Panc1 (cell line): ENCODE measurements around the gene FRMPD4. TPM values are rescaled to one million over a fixed set of nuclear protein-coding genes. Genes with fewer than 3 reads are reported as not detected.

Experiments used
- ATAC-seq: fragments of 200-7000 bp; cut with Tn5 transposase; 2 replicates; pipeline ENCODE4 v1.9.1; 2020; ENCODE audit warnings: mild to moderate bottlenecking, moderate library complexity
- BruUV-seq: library from RNA; stranded (reverse); fragments of 400-500 nt; replicated peaks from 2 replicates; lab custom pipeline; 2021; lab: Mats Ljungman, UMichigan
- CTCF ChIA-PET: fragments of 300-600 bp; sonication (Branson Sonifier 250); formaldehyde crosslinking; loops from one replicate; lab custom pipeline; 2022; ENCODE audit warnings: antibody characterized with exemption; lab: Charles Lee
- POLR2A ChIA-PET: fragments of 300-600 bp; sonication (Branson Sonifier 250); formaldehyde crosslinking; loops from one replicate; lab custom pipeline; 2022; ENCODE audit warnings: antibody characterized with exemption; lab: Charles Lee
- DNase-seq: peaks from one replicate; pipeline ENCODE4 v3.0.0-alpha.2; 2010; ENCODE audit warnings: low read depth, low spot score
- H3K27ac ChIP-seq: 2 replicates; pipeline ENCODE4 v1.5.1; 2011; ENCODE audit warnings: mild to moderate bottlenecking, low read length, inconsistent platforms
- H3K27me3 ChIP-seq: fragments of 200-500 bp; sonication (Bioruptor generic); 2 replicates; pipeline ENCODE4 v1.6.0; 2014; ENCODE audit warnings: low read length, inconsistent platforms; ENCODE audit not compliant: control insufficient read depth, insufficient read depth
- H3K36me3 ChIP-seq: fragments of 200-500 bp; sonication (Bioruptor generic); 2 replicates; pipeline ENCODE4 v1.5.1; 2014; ENCODE audit warnings: inconsistent platforms, mild to moderate bottlenecking, low read length, moderate library complexity; ENCODE audit not compliant: control insufficient read depth, insufficient read depth
- H3K4me1 ChIP-seq: 2 replicates; pipeline ENCODE4 v1.5.1; 2011; ENCODE audit warnings: inconsistent platforms, mild to moderate bottlenecking, low read length, moderate library complexity; ENCODE audit not compliant: control insufficient read depth, insufficient read depth
- H3K4me3 ChIP-seq, 2 experiments: 2 replicates each; pipeline ENCODE4 v1.5.1; 2011 to 2012; ENCODE audit warnings: low read depth in 2 of 2, low read length in 2 of 2, mild to moderate bottlenecking in 2 of 2, inconsistent platforms in 1 of 2, moderate library complexity in 1 of 2
- H3K9me3 ChIP-seq: fragments of 200-500 bp; sonication (Bioruptor generic); 2 replicates; pipeline ENCODE4 v1.5.1; 2014; ENCODE audit warnings: low read depth, mild to moderate bottlenecking, inconsistent platforms, low read length, moderate library complexity; ENCODE audit not compliant: control insufficient read depth, insufficient read depth
- CTCF ChIP-seq: fragments of 450-650 bp; IDR thresholded peaks from 2 replicates; pipeline ENCODE4 v1.5.1; 2017; ENCODE audit warnings: mild to moderate bottlenecking
- POLR2AphosphoS5 ChIP-seq: IDR thresholded peaks from 2 replicates; pipeline ENCODE4 v1.6.1; 2012; ENCODE audit warnings: mild to moderate bottlenecking, low read depth, low read length, moderate library complexity
- REST ChIP-seq, 2 experiments: IDR thresholded peaks; 2 replicates each; pipeline ENCODE4 v1.6.1; 2011 to 2012; ENCODE audit warnings: low read depth in 2 of 2, control low read depth in 1 of 2, low read length in 1 of 2, mild to moderate bottlenecking in 1 of 2, moderate library complexity in 1 of 2; ENCODE audit not compliant: insufficient read depth in 1 of 2
- SIN3A ChIP-seq: IDR thresholded peaks from 2 replicates; pipeline ENCODE4 v1.6.1; 2012; ENCODE audit warnings: low read depth, mild to moderate bottlenecking, low read length, moderate library complexity, borderline replicate concordance; ENCODE audit not compliant: insufficient read depth
- TCF7L2 ChIP-seq: IDR thresholded peaks from 2 replicates; pipeline ENCODE4 v1.6.1; 2011; ENCODE audit warnings: mild to moderate bottlenecking, low read depth, low read length, inconsistent platforms
- in situ Hi-C: cut with HindIII; loops from 2 replicates; pipeline ENCODE4 v1.10.0; 2016; ENCODE audit warnings: low sequenced_read_pairs, low pct_unique_long_range_greater_than_20kb
- intact Hi-C: fragments of 100-400 bp; cut with micrococcal nuclease; formaldehyde crosslinking; loops from one replicate; pipeline ENCODE4 v1.10.0; 2022; ENCODE audit not compliant: unreplicated experiment
- total RNA-seq: library from RNA; stranded (reverse); gene quantifications from one replicate; pipeline ENCODE4 v1.2.1, GENCODE V29; 2021; ENCODE audit not compliant: unreplicated experiment

Gene FRMPD4
- total RNA-seq, 1 experiment from 2014 or later: not detected

GRCh38 chrX:12423346-12423745 is 285.1 kb downstream of the FRMPD4 start:
- ATAC-seq: no peak
- Histone ChIP-seq H3K9me3 (no peaks in the 10 kb centered on the region), H3K27ac (no peak overlapping the region), H3K36me3 (no peaks in the 10 kb centered on the region), H3K27me3 (no peaks in the 10 kb centered on the region), H3K4me3 (no peak overlapping the region), H3K4me1 (no peaks in the 10 kb centered on the region)
- BruUV-seq: no TSS peak
- in situ Hi-C loops (no loop called here), intact Hi-C loops (no loop called here)
- ChIA-PET CTCF (no interaction called here), POLR2A (no interaction called here)
- TF ChIP-seq POLR2AphosphoS5: no peak
- no peak for DNase-seq

- BruUV-seq: no TSS peak
- Histone ChIP-seq H3K4me3 (no peak overlapping the region), H3K27ac (no peak overlapping the region), H3K27me3 (no peaks in the 10 kb centered on the region), H3K36me3 (no peaks in the 10 kb centered on the region), H3K9me3 (no peaks in the 10 kb centered on the region), H3K4me1 (no peaks in the 10 kb centered on the region)
- DNase-seq (no peak), ATAC-seq (no peak)
- in situ Hi-C loops (no loop called here), intact Hi-C loops (no loop called here)
- no peak for TF ChIP-seq REST (IDR thresholded peaks at IDR 0.05; ENCODE audit: insufficient read depth in 1 of 2, low read depth in 2 of 2, low read length in 1 of 2)
- no peak for TF ChIP-seq SIN3A
- no peak for TF ChIP-seq CTCF
- no peak for TF ChIP-seq POLR2AphosphoS5
- TF ChIP-seq TCF7L2: no peak
- ChIA-PET POLR2A (no interaction called here), CTCF (no interaction called here)
Observed at GRCh38 chrX:12425496-12425895, 287.2 kb downstream of the FRMPD4 start.

GRCh38 chrX:12426420-12426819 is 288.1 kb downstream of the FRMPD4 start:
- BruUV-seq: no TSS peak
- in situ Hi-C loops (no loop called here), intact Hi-C loops (no loop called here)
- no peak overlapping the region for H3K27ac ChIP-seq
- ChIA-PET POLR2A (no interaction called here), CTCF (no interaction called here)
- no peaks in the 10 kb centered on the region for H3K9me3 ChIP-seq
- ATAC-seq (no peak), DNase-seq (no peak)
- no peaks in the 10 kb centered on the region for H3K4me1 ChIP-seq
- TF ChIP-seq CTCF (no peak), TCF7L2 (no peak)
- no peaks in the 10 kb centered on the region for H3K36me3 ChIP-seq
- H3K4me3 ChIP-seq: no peak overlapping the region
- no peaks in the 10 kb centered on the region for H3K27me3 ChIP-seq
